Karpas-422 (cell line): ENCODE results near the gene PCDHGA4. TPM values are rescaled to one million over a fixed set of nuclear protein-coding genes. Genes with fewer than 3 reads are reported as not detected.
"Not testable (repeated sequence)": the region's sequence is repeated elsewhere in the genome, so short reads cannot be mapped to it uniquely, and the experiment has no call there.

Experiments used
- DNase-seq: peaks from one replicate; pipeline ENCODE4 v3.0.0-alpha.2; 2015
- H2AFZ ChIP-seq: fragments of 200-600 bp; sonication (generic); 2 replicates; pipeline ENCODE4 v1.6.1; 2014; ENCODE audit warnings: antibody characterized with exemption, low read length, mixed read lengths
- H3K27ac ChIP-seq: fragments of 200-600 bp; sonication (generic); 2 replicates; pipeline ENCODE4 v1.5.1; 2014; ENCODE audit warnings: mild to moderate bottlenecking, low read length, moderate library complexity
- H3K27me3 ChIP-seq: fragments of 200-600 bp; sonication (generic); 2 replicates; pipeline ENCODE4 v1.6.1; 2014; ENCODE audit warnings: low read length, mixed read lengths
- H3K36me3 ChIP-seq: fragments of 200-600 bp; sonication (generic); 2 replicates; pipeline ENCODE4 v1.6.1; 2014; ENCODE audit warnings: low read length, mixed read lengths; ENCODE audit not compliant: insufficient read depth
- H3K4me1 ChIP-seq: fragments of 200-600 bp; sonication (generic); 2 replicates; pipeline ENCODE4 v1.6.1; 2014; ENCODE audit warnings: mild to moderate bottlenecking, low read length, mixed read lengths
- H3K4me2 ChIP-seq: fragments of 200-600 bp; sonication (generic); 2 replicates; pipeline ENCODE4 v1.6.1; 2014; ENCODE audit warnings: low read length, low read depth, mild to moderate bottlenecking; ENCODE audit not compliant: poor library complexity, severe bottlenecking
- H3K4me3 ChIP-seq: fragments of 200-600 bp; sonication (generic); 2 replicates; pipeline ENCODE4 v1.5.1; 2014; ENCODE audit warnings: mild to moderate bottlenecking, antibody characterized with exemption, low read length, mixed read lengths
- H3K79me2 ChIP-seq: fragments of 200-600 bp; sonication (generic); 2 replicates; pipeline ENCODE4 v1.6.1; 2014; ENCODE audit warnings: mild to moderate bottlenecking, low read length, mixed read lengths
- H3K9ac ChIP-seq: fragments of 200-600 bp; sonication (generic); 2 replicates; pipeline ENCODE4 v1.6.0; 2014; ENCODE audit warnings: low read length
- H3K9me2 ChIP-seq: fragments of 200-600 bp; sonication (generic), shearing (Covaris generic); replicated peaks from 2 replicates; pipeline ENCODE4 v1.6.0; 2014; ENCODE audit warnings: mild to moderate bottlenecking, low read length, moderate library complexity; ENCODE audit not compliant: insufficient read depth
- H3K9me3 ChIP-seq: fragments of 300-700, 200-600 bp; sonication (generic); 2 replicates; pipeline ENCODE4 v1.6.1; 2014; ENCODE audit warnings: low read length, mixed read lengths
- H4K20me1 ChIP-seq: fragments of 200-600 bp; sonication (generic); 2 replicates; pipeline ENCODE4 v1.6.1; 2014; ENCODE audit warnings: mild to moderate bottlenecking, antibody characterized with exemption, low read length, low read depth; ENCODE audit not compliant: insufficient read depth
- total RNA-seq: library from RNA; depleted of rRNA; stranded (reverse); fragments of >200 nt; shearing (Covaris generic); gene quantifications from 2 replicates; pipeline ENCODE4 v1.2.3, GENCODE V29; 2014; ENCODE audit warnings: low replicate concordance

PCDHGA4 gene
- total RNA-seq, 1 experiment from 2014 or later: 13.5 TPM

GRCh38 chr5:141343242-141343952, 11.4 kb upstream of the PCDHGA4 start, which contains the start of gene PCDHGA3:
Gene PCDHGA3 (plus strand): TSS chr5:141343829. CDS start chr5:141344034, 205 bp downstream.
- Histone ChIP-seq H3K4me2 (no peak within 1 kb of the TSS), H3K4me1 (peaks cover under 1% of the 10 kb centered on the region; the same call in 1 of the 2 replicates), H3K27ac (no peak within 1 kb of the TSS), H4K20me1 (no peaks in the 10 kb centered on the region), H3K79me2 (no peaks in the 10 kb centered on the region), H3K9me3 (no peaks in the 10 kb centered on the region), H3K27me3 (no peaks in the 10 kb centered on the region), H2AFZ (no peak within 1 kb of the TSS), H3K36me3 (no peaks in the 10 kb centered on the region), H3K9me2 (no peaks in the 10 kb centered on the region), H3K4me3 (no peak within 1 kb of the TSS), H3K9ac (no peak within 1 kb of the TSS)
- DNase-seq: peak; percentile 77

GRCh38 chr5:141343953-141344463, 10.8 kb upstream of the PCDHGA4 start:
- Histone ChIP-seq H3K9me3 (no peaks in the 10 kb centered on the region), H2AFZ (no peak overlapping the region), H3K36me3 (no peaks in the 10 kb centered on the region), H3K27me3 (no peaks in the 10 kb centered on the region), H3K9me2 (no peaks in the 10 kb centered on the region), H3K4me2 (no peak overlapping the region), H3K79me2 (no peaks in the 10 kb centered on the region), H3K4me3 (no peak overlapping the region), H3K4me1 (no peaks in the 10 kb centered on the region), H4K20me1 (no peaks in the 10 kb centered on the region), H3K9ac (no peak overlapping the region), H3K27ac (no peak overlapping the region)
- no peak for DNase-seq

- no peaks in the 10 kb centered on the region for H3K9me3 ChIP-seq
- peaks cover 5% of the 10 kb centered on the region for H3K4me1 ChIP-seq
- H3K9me2 ChIP-seq: no peaks in the 10 kb centered on the region
- H3K79me2 ChIP-seq: no peaks in the 10 kb centered on the region; the same call in 1 of the 2 replicates
- H3K4me2 ChIP-seq: no peak overlapping the region
- no peak for DNase-seq
- H3K9ac ChIP-seq: no peak overlapping the region
- no peak overlapping the region for H3K27ac ChIP-seq
- no peaks in the 10 kb centered on the region for H3K36me3 ChIP-seq
- no peaks in the 10 kb centered on the region for H3K27me3 ChIP-seq
- H4K20me1 ChIP-seq: no peaks in the 10 kb centered on the region
- no peak overlapping the region for H2AFZ ChIP-seq
- no peak overlapping the region for H3K4me3 ChIP-seq
These were observed 9.5 kb upstream of the PCDHGA4 start for GRCh38 chr5:141345327-141345726.

GRCh38 chr5:141346017-141346416, 8.8 kb upstream of the PCDHGA4 start:
- H3K9me3 ChIP-seq, H3K9ac ChIP-seq, H4K20me1 ChIP-seq, H3K9me2 ChIP-seq, H3K79me2 ChIP-seq, H3K27me3 ChIP-seq, H2AFZ ChIP-seq, DNase-seq, H3K27ac ChIP-seq, H3K36me3 ChIP-seq, H3K4me3 ChIP-seq, H3K4me2 ChIP-seq: not testable (repeated sequence)
- H3K4me1 ChIP-seq: peaks cover 12% of the 10 kb centered on the region

- Histone ChIP-seq H3K27me3 (no peaks in the 10 kb centered on the region), H3K4me2 (peak within 1 kb of the TSS; percentile 71), H4K20me1 (no peaks in the 10 kb centered on the region), H3K9me3 (peaks cover 7% of the 10 kb centered on the region), H3K4me3 (peak within 1 kb of the TSS; percentile 68), H3K79me2 (peaks cover 28% of the 10 kb centered on the region), H3K36me3 (peaks cover 18% of the 10 kb centered on the region; the same call in 1 of the 2 replicates), H3K4me1 (peaks cover 12% of the 10 kb centered on the region), H3K9me2 (no peaks in the 10 kb centered on the region), H3K9ac (peak within 1 kb of the TSS; percentile 69), H3K27ac (peak within 1 kb of the TSS; percentile 47), H2AFZ (peak within 1 kb of the TSS; percentile 22; the same call in 1 of the 2 replicates)
- DNase-seq: peak; percentile 93
These were observed 4.8 kb upstream of the PCDHGA4 start, which contains the start of gene PCDHGB1 for GRCh38 chr5:141349917-141350619. Gene PCDHGB1 (plus strand): TSS chr5:141350099. CDS start chr5:141350261, 162 bp downstream.

GRCh38 chr5:141351591-141351990, 3.2 kb upstream of the PCDHGA4 start:
- H2AFZ ChIP-seq: no peak overlapping the region
- H3K79me2 ChIP-seq: peaks cover 34% of the 10 kb centered on the region
- peaks cover 12% of the 10 kb centered on the region for H3K4me1 ChIP-seq
- H3K36me3 ChIP-seq: peaks cover 22% of the 10 kb centered on the region; the same call in 1 of the 2 replicates
- H4K20me1 ChIP-seq: no peaks in the 10 kb centered on the region
- H3K27me3 ChIP-seq: no peaks in the 10 kb centered on the region
- H3K9ac ChIP-seq: no peak overlapping the region
- H3K4me2 ChIP-seq: no peak overlapping the region
- H3K9me3 ChIP-seq: peaks cover 13% of the 10 kb centered on the region
- DNase-seq: no peak
- H3K9me2 ChIP-seq: no peaks in the 10 kb centered on the region
- no peak overlapping the region for H3K27ac ChIP-seq
- peak overlapping the region; percentile 68; the same call in 1 of the 2 replicates for H3K4me3 ChIP-seq

GRCh38 chr5:141355641-141356040, 820 bp downstream of the PCDHGA4 start:
- H3K27ac ChIP-seq: no peak overlapping the region
- H3K9me3 ChIP-seq: peaks cover 13% of the 10 kb centered on the region
- H3K4me2 ChIP-seq: no peak overlapping the region
- H4K20me1 ChIP-seq: no peaks in the 10 kb centered on the region
- H3K27me3 ChIP-seq: no peaks in the 10 kb centered on the region
- H3K36me3 ChIP-seq: peaks cover 28% of the 10 kb centered on the region; the same call in 1 of the 2 replicates
- H2AFZ ChIP-seq: no peak overlapping the region
- no peak overlapping the region for H3K9ac ChIP-seq
- H3K4me3 ChIP-seq: no peak overlapping the region
- H3K9me2 ChIP-seq: no peaks in the 10 kb centered on the region
- no peak for DNase-seq
- peaks cover 27% of the 10 kb centered on the region for H3K4me1 ChIP-seq
- H3K79me2 ChIP-seq: peaks cover 42% of the 10 kb centered on the region

- no peak overlapping the region for H3K27ac ChIP-seq
- peaks cover 24% of the 10 kb centered on the region for H3K4me1 ChIP-seq
- no peak for DNase-seq
- H3K36me3 ChIP-seq: peaks cover 29% of the 10 kb centered on the region; the same call in 1 of the 2 replicates
- no peak overlapping the region for H3K9ac ChIP-seq
- H3K9me3 ChIP-seq: peaks cover 15% of the 10 kb centered on the region
- H3K27me3 ChIP-seq: no peaks in the 10 kb centered on the region
- no peak overlapping the region for H2AFZ ChIP-seq
- H3K4me2 ChIP-seq: no peak overlapping the region
- no peaks in the 10 kb centered on the region for H3K9me2 ChIP-seq
- H3K79me2 ChIP-seq: peaks cover 40% of the 10 kb centered on the region
- no peaks in the 10 kb centered on the region for H4K20me1 ChIP-seq
- H3K4me3 ChIP-seq: no peak overlapping the region
These were observed 1.3 kb downstream of the PCDHGA4 start for GRCh38 chr5:141356133-141356532.
